PC-3 (cell line): ENCODE results near the gene NKX6-2.

Experiments used
- EZH2 ChIP-seq: fragments of 300-600 bp; sonication (generic); IDR thresholded peaks from one replicate; pipeline ENCODE4 v1.6.1; 2017; ENCODE audit warnings: antibody characterized with exemption, mild to moderate bottlenecking, low read length; ENCODE audit not compliant: unreplicated experiment
- TF ChIP-seq, protein P1 (sequence below): fragments of 300-600 bp; sonication (generic); conservative IDR thresholded peaks from 2 replicates; pipeline ENCODE4 v1.5.1; 2017; ENCODE audit warnings: antibody characterized with exemption, low read depth, mild to moderate bottlenecking, low read length

DNA sequence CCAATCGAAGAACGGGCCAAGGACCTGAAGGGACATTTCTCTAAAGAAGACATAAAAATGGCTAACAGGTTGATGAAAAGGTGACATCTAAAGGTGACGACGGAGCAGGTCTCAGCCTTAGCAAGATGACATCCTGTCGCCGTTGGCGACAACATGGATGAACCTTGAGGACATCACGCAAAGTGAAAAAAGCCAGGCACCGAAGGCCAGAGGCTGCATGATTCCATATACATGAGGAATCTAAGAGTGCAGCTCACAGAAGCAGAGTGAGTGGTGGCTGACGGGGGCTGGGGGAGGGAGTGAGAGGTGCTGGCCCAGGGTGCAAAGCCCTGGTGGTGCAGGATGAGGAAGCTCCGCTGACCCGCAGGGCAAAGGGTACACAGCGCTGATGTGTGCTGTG, 34.1 kb upstream of the NKX6-2 start:
- TF ChIP-seq, protein P1, sequence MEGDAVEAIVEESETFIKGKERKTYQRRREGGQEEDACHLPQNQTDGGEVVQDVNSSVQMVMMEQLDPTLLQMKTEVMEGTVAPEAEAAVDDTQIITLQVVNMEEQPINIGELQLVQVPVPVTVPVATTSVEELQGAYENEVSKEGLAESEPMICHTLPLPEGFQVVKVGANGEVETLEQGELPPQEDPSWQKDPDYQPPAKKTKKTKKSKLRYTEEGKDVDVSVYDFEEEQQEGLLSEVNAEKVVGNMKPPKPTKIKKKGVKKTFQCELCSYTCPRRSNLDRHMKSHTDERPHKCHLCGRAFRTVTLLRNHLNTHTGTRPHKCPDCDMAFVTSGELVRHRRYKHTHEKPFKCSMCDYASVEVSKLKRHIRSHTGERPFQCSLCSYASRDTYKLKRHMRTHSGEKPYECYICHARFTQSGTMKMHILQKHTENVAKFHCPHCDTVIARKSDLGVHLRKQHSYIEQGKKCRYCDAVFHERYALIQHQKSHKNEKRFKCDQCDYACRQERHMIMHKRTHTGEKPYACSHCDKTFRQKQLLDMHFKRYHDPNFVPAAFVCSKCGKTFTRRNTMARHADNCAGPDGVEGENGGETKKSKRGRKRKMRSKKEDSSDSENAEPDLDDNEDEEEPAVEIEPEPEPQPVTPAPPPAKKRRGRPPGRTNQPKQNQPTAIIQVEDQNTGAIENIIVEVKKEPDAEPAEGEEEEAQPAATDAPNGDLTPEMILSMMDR, result no peak
- TF ChIP-seq EZH2, result no peak
